ENCODE measurements around the gene KCTD2.
"Not testable (repeated sequence)": the region's sequence is repeated elsewhere in the genome, so short reads cannot be mapped to it uniquely, and the experiment has no call there.

The KCTD2 gene

GRCh38 chr17:75051941-75052340, 4.9 kb downstream of the KCTD2 start:
- DNase-seq = peak in 2 of 14 donors; percentile 19 to 99

GRCh38 chr17:75059369-75060345, 12.6 kb downstream of the KCTD2 start:
- DNase-seq = peak in 7 of 14 donors; percentile 13 to 80 (median 29)

- DNase-seq = peak in 2 of 14 donors; percentile 10 to 54
These were observed 13.5 kb downstream of the KCTD2 start for GRCh38 chr17:75060434-75061054.

GRCh38 chr17:75061055-75061438, 14.0 kb downstream of the KCTD2 start:
- no peak for DNase-seq

- DNase-seq = no peak
These were observed 14.6 kb downstream of the KCTD2 start for GRCh38 chr17:75061618-75062017.

GRCh38 chr17:75063201-75063600, 16.2 kb downstream of the KCTD2 start:
- DNase-seq = no peak

GRCh38 chr17:75063626-75064025, 16.6 kb downstream of the KCTD2 start:
- no peak for DNase-seq

GRCh38 chr17:75064040-75064439, 17.0 kb downstream of the KCTD2 start:
- no peak for DNase-seq

- DNase-seq = no peak
These were observed 17.4 kb downstream of the KCTD2 start for GRCh38 chr17:75064460-75064859.

- no peak for DNase-seq
These were observed 18.0 kb downstream of the KCTD2 start for GRCh38 chr17:75064867-75065561.

- DNase-seq = no peak
These were observed 18.6 kb downstream of the KCTD2 start for GRCh38 chr17:75065562-75066151.

- DNase-seq = no peak
These were observed 20.8 kb downstream of the KCTD2 start for GRCh38 chr17:75067856-75068255.

- no peak for DNase-seq
These were observed 21.7 kb downstream of the KCTD2 start for GRCh38 chr17:75068750-75069149.

GRCh38 chr17:75069783-75070182, 22.8 kb downstream of the KCTD2 start:
- peak in 1 of 14 donors; percentile 33 for DNase-seq

GRCh38 chr17:75071478-75072271, 24.6 kb downstream of the KCTD2 start:
- not testable (repeated sequence) for DNase-seq

- DNase-seq = not testable (repeated sequence)
These were observed 25.9 kb downstream of the KCTD2 start for GRCh38 chr17:75072909-75073308.

GRCh38 chr17:75073618-75074047, 26.6 kb downstream of the KCTD2 start:
- no peak for DNase-seq

- DNase-seq = no peak
These were observed 27.5 kb downstream of the KCTD2 start for GRCh38 chr17:75074532-75074931.

- DNase-seq = peak in 1 of 14 donors; percentile 53
These were observed 28.7 kb downstream of the KCTD2 start for GRCh38 chr17:75075597-75076336.

- no peak for DNase-seq
These were observed 30.1 kb downstream of the KCTD2 start for GRCh38 chr17:75077072-75077495.

Measured in C1 segment of cervical spinal cord (tissue), 14 donors.